ENCODE results near the gene MAPKBP1.
A peak's percentile ranks its signal among the peaks of the same experiment; 100 is the strongest.
"Not testable (repeated sequence)": the region's sequence is repeated elsewhere in the genome, so short reads cannot be mapped to it uniquely, and the experiment has no call there.

Gene MAPKBP1

DNA sequence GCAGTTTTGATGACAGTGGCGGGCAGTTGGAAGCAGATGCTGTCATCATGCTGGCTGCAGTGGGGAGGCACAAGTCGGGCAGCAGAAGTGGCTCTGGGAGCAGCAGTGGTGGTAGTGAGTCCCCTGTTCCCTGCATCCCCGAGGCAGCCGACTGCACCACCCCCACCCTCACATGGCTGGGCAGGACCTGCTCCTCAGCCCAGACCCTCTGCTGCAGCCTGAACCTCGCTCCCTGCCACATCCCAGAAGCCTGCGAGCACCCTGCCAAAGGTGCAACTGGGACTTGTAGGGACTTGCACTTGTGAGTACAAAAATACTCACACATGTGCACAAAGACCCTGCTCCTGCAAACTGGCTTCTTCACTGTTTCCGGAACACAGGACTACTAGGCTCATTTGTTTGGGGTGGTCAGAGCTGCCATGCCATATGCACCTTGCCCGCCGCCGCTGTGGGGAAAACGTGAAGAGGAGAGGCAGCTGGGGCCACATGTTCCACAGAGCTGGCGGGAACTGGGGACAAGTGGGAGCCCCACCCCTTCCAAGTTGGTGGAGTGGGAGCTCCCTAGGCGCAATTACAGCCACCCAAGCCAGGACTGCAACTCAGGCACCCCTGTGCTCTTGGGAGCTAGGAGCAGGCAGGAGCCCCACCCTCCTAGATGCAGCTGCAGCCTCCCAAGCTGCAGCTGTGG, 55.8 kb downstream of the MAPKBP1 start:
- Histone ChIP-seq H3K27ac (peak overlapping the region in 3 of 11 experiments; percentile 71 to 79 (median 79); a peak in 2 of 22 replicates), H3K27me3 (peaks cover 0 to 13% (median 8%) of the 10 kb centered on the region in 11 experiments; a peak in 10 of 22 replicates), H3K9me3 (replicated peaks in 1 of 11) (no peaks in the 10 kb centered on the region), H3K4me2 (peak overlapping the region in 10 of 11 experiments; percentile 83 to 100 (median 97); a peak in 19 of 22 replicates), H3K9ac (no peak overlapping the region), H3K4me3 (no peak overlapping the region), H3K36me3 (peaks cover 2 to 34% (median 9%) of the 10 kb centered on the region in 11 experiments; a peak in 15 of 22 replicates), H3K4me1 (peaks cover 44 to 75% (median 73%) of the 10 kb centered on the region in 10 experiments), H4K20me1 (peaks cover 9 to 71% (median 23%) of the 10 kb centered on the region in 11 experiments; a peak in 16 of 22 replicates)
- no peak for TF ChIP-seq Cebpa-rat (IDR thresholded peaks at IDR 0.05)

DNA sequence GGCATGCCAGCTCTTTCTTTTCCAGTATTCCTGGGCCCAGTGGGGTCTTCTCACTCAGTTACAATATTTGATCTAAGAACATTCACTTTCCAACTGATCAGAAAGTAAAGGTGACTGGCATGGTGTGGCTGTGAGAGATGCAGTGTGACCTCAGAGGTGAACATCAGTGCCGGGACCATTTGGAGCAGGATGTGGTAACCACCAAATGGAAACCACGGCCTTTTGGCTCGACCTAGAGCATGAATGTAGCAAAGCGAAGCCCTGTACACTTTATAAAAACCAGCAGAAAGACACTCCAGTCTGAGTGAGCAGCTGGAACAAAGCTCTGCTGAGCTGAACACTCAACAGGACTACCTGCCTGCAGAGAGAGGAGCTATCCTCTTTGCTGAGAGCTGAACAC, 57.0 kb downstream of the MAPKBP1 start:
- Histone ChIP-seq H4K20me1 (peaks cover 9 to 71% (median 29%) of the 10 kb centered on the region in 11 experiments; a peak in 17 of 22 replicates), H3K4me1 (peaks cover 51 to 87% (median 85%) of the 10 kb centered on the region in 10 experiments), H3K27ac (peak overlapping the region in 7 of 11 experiments; percentile 30 to 86 (median 71); a peak in 12 of 22 replicates), H3K9ac (peak overlapping the region in 6 of 11 experiments; percentile 10 to 59 (median 48); a peak in 8 of 22 replicates), H3K4me2 (peak overlapping the region; percentile 49 to 100 (median 96)), H3K36me3 (peaks cover 0 to 28% (median 2%) of the 10 kb centered on the region in 11 experiments; a peak in 8 of 22 replicates), H3K27me3 (peaks cover 0 to 11% (median 8%) of the 10 kb centered on the region in 11 experiments; a peak in 10 of 22 replicates)
- H3K9me3 ChIP-seq (replicated peaks in 1 of 11); H3K4me3 ChIP-seq: not testable (repeated sequence)

DNA sequence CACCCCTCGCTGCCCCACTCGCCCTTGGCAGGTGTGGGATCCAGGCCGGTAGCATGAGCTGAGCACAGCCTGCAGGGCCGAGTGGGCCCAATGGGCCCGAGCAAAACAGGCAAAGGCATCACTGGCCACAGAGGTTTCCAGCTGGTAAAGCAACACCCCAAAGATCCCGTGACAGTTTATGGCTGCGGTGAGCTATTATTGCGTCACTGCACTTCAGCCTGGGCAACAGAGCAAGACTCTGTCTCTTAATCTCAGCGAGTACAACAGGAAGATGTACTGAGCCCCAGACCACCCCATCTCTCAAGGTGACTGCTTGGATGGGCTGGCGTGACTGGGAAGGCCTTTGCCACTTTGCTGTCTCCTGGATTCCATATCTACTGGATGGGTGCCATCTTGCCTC, 57.9 kb downstream of the MAPKBP1 start:
- H3K4me1 ChIP-seq: peaks cover 51 to 94% (median 93%) of the 10 kb centered on the region in 10 experiments
- H3K27ac ChIP-seq: peak overlapping the region in 7 of 11 experiments; percentile 16 to 86 (median 71); a peak in 13 of 22 replicates
- peak overlapping the region in 6 of 11 experiments; percentile 10 to 59 (median 53); a peak in 9 of 22 replicates for H3K9ac ChIP-seq
- peak overlapping the region; percentile 49 to 100 (median 96) for H3K4me2 ChIP-seq
- H3K9me3 ChIP-seq (replicated peaks in 1 of 11): no peaks in the 10 kb centered on the region
- 0 out of 20 replicates have a peak overlapping the region, but pooled peaks of 1 of the 10 experiments have one; percentile 10 for H3K4me3 ChIP-seq
- peaks cover 9 to 76% (median 34%) of the 10 kb centered on the region in 11 experiments; a peak in 16 of 22 replicates for H4K20me1 ChIP-seq
- TF ChIP-seq Cebpa-rat (IDR thresholded peaks at IDR 0.05): peak in 8 of 11 experiments; percentile 14 to 87 (median 70); a peak in 11 of 22 replicates
- peaks cover 0 to 28% (median 0%) of the 10 kb centered on the region in 11 experiments; a peak in 7 of 22 replicates for H3K36me3 ChIP-seq
- H3K27me3 ChIP-seq: peaks cover 0 to 4% (median 3%) of the 10 kb centered on the region in 11 experiments; a peak in 9 of 22 replicates

DNA sequence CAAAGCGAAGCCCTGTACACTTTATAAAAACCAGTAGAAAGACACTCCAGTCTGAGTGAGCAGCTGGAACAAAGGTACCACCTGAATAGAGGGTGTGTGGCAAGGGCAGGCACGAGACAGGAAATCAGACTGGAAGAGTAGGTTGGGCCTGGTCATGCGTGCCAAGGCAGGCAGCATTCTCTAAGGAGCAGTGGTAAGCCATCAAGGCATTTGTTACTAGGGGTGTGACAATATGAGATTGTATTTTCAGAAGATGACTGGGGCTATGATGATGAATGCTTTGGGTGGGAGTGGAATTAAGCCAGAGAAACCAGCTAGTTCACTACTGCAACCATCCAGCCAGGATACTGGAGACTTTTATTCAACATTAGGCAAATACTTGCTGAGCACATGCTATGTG, 58.6 kb downstream of the MAPKBP1 start:
- H3K27ac ChIP-seq: peak overlapping the region in 6 of 11 experiments; percentile 44 to 86 (median 75); a peak in 13 of 22 replicates
- H4K20me1 ChIP-seq: peaks cover 9 to 79% (median 34%) of the 10 kb centered on the region in 11 experiments; a peak in 16 of 22 replicates
- H3K4me1 ChIP-seq: peaks cover 51 to 95% (median 93%) of the 10 kb centered on the region in 10 experiments
- no peaks in the 10 kb centered on the region for H3K27me3 ChIP-seq
- TF ChIP-seq Cebpa-rat (IDR thresholded peaks at IDR 0.05): peak in 2 of 11 experiments; percentile 46 to 66; a peak in 2 of 22 replicates
- no peaks in the 10 kb centered on the region for H3K9me3 ChIP-seq (replicated peaks in 1 of 11)
- peak overlapping the region in 1 of 10 experiments; percentile 10; a peak in 1 of 20 replicates for H3K4me3 ChIP-seq
- H3K9ac ChIP-seq: peak overlapping the region in 4 of 11 experiments; percentile 51 to 59 (median 56); a peak in 6 of 22 replicates
- H3K4me2 ChIP-seq: peak overlapping the region; percentile 49 to 100 (median 96)
- H3K36me3 ChIP-seq: peaks cover 0 to 28% (median 2%) of the 10 kb centered on the region in 11 experiments; a peak in 7 of 22 replicates

DNA sequence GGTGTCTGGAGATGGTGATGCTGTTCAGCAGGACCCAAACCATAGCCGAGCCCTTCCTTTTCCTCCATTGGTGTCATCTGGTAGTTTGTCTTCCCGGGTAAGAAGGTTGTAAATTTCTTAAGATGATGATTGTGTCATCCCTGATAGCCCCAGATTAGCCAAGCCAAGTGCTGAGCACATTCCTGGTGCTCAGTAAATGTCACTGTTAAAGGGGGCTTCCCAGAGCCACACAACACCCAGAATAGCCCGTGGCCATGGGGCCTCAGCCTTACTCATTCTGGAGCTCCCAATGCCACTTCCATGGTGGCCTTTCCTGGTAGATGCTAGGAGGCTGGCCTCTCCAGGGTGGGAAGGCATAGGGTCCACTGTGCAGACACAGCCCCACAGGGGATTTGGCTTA, 59.8 kb downstream of the MAPKBP1 start:
- Histone ChIP-seq H3K9ac (peak overlapping the region in 3 of 11 experiments; percentile 40 to 59 (median 51); a peak in 5 of 22 replicates), H3K4me1 (peaks cover 43 to 100% (median 96%) of the 10 kb centered on the region in 10 experiments), H3K9me3 (replicated peaks in 1 of 11) (no peaks in the 10 kb centered on the region), H3K27ac (peak overlapping the region in 6 of 11 experiments; percentile 20 to 86 (median 75); a peak in 9 of 22 replicates), H4K20me1 (peaks cover 6 to 89% (median 37%) of the 10 kb centered on the region in 11 experiments; a peak in 16 of 22 replicates), H3K27me3 (no peaks in the 10 kb centered on the region), H3K4me2 (peak overlapping the region in 9 of 11 experiments; percentile 26 to 100 (median 96); a peak in 18 of 22 replicates), H3K36me3 (peaks cover 0 to 30% (median 4%) of the 10 kb centered on the region in 11 experiments; a peak in 7 of 22 replicates), H3K4me3 (no peak overlapping the region)
- TF ChIP-seq Cebpa-rat (IDR thresholded peaks at IDR 0.05): no peak

DNA sequence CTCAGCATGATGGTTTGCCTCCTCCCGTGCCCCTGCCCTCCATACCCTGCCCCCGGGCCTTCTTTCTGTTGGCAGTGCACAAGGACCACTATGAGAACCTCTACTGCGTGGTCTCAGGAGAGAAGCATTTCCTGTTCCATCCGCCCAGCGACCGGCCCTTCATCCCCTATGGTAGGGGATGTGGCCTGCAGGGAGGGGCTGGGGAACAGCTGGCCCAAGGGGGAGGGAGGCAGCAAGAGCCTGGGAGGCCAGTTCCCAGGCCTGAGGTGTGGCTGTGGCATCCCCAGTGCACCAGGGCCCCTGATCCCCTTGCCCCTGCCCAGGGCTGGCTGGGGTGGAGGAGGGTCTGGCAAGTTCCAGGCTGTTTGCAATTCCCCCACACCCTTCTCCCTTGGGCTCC, 61.8 kb downstream of the MAPKBP1 start:
- H3K27ac ChIP-seq: peak overlapping the region in 5 of 11 experiments; percentile 21 to 86 (median 61); a peak in 11 of 22 replicates
- no peaks in the 10 kb centered on the region for H3K9me3 ChIP-seq (replicated peaks in 1 of 11)
- H3K4me3 ChIP-seq: peak overlapping the region in 1 of 10 experiments; percentile 4; a peak in 1 of 20 replicates
- peak overlapping the region; percentile 51 to 100 (median 89) for H3K4me2 ChIP-seq
- H3K27me3 ChIP-seq: no peaks in the 10 kb centered on the region
- TF ChIP-seq Cebpa-rat (IDR thresholded peaks at IDR 0.05): no peak
- peaks cover 0 to 29% (median 6%) of the 10 kb centered on the region in 11 experiments; a peak in 5 of 22 replicates for H3K36me3 ChIP-seq
- peaks cover 29 to 98% (median 94%) of the 10 kb centered on the region in 10 experiments for H3K4me1 ChIP-seq
- peak overlapping the region in 6 of 11 experiments; percentile 16 to 63 (median 52); a peak in 9 of 22 replicates for H3K9ac ChIP-seq
- H4K20me1 ChIP-seq: peaks cover 0 to 81% (median 26%) of the 10 kb centered on the region in 11 experiments; a peak in 14 of 22 replicates

DNA sequence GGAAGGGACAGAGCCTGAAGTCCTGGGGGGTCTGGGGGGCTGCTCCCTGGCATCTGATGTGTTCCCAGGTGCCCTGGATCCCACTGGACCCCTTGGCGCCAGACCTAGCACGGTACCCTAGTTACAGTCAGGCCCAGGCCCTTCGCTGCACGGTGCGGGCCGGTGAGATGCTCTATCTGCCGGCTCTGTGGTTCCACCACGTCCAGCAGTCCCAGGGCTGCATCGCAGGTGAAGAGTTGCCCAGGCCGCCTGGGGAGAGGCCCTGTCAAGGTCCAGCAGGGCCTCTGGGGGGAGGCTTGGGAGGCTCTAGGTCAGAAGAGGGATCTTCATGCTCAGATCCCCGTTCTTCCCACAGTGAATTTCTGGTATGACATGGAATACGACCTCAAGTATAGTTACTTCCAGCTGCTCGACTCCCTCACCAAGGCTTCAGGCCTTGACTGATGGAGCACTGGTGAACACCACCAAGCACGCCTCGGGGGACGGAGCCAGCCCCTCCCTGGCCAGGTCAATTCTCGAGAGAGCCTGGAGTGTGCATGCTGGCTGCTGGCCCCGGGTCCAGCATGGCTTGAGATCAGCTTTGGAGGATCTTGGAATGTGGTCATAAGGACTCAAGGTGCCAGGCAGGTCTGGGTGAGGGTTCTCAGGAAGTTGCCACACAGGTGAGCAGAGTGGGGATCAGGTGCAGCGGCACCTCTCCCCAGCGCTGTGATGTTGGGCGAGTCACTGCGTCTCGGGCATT, 62.6 kb downstream of the MAPKBP1 start:
- Histone ChIP-seq H4K20me1 (peaks cover 0 to 75% (median 24%) of the 10 kb centered on the region in 11 experiments; a peak in 14 of 22 replicates), H3K36me3 (peaks cover 0 to 29% (median 6%) of the 10 kb centered on the region in 11 experiments; a peak in 5 of 22 replicates), H3K27me3 (no peaks in the 10 kb centered on the region), H3K4me2 (peak overlapping the region in 9 of 11 experiments; percentile 72 to 100 (median 96); a peak in 18 of 22 replicates), H3K9ac (peak overlapping the region in 6 of 11 experiments; percentile 16 to 63 (median 52); a peak in 9 of 22 replicates), H3K27ac (peak overlapping the region in 5 of 11 experiments; percentile 21 to 86 (median 61); a peak in 9 of 22 replicates), H3K4me1 (peaks cover 28 to 98% (median 94%) of the 10 kb centered on the region in 10 experiments), H3K4me3 (no peak overlapping the region; a peak in 1 of 20 replicates), H3K9me3 (replicated peaks in 1 of 11) (no peaks in the 10 kb centered on the region)
- no peak for TF ChIP-seq Cebpa-rat (IDR thresholded peaks at IDR 0.05)

Data from BLaER1 treated with 17β-estradiol and CSF1 and Interleukin-3, amounts not matched to agents 10 nM and 100 nM (cell line).